Measurements from ENCODE around the gene GRIK4. TPM values are rescaled to one million over a fixed set of nuclear protein-coding genes. Genes with fewer than 3 reads are reported as not detected.

Gene GRIK4
- total RNA-seq, 1 donor from 2014 or later = not detected

- DNase-seq (ENCODE audit: missing footprints) (no peak), ATAC-seq (no peak)
- intact Hi-C loops (cut with DNase I) = no loop called here
These were observed 283.6 kb downstream of the GRIK4 start for GRCh38 chr11:120795185-120795584.

GRCh38 chr11:120797143-120797542 lies 285.6 kb downstream of the GRIK4 start:
- intact Hi-C loops (cut with DNase I) = no loop called here

GRCh38 chr11:120798854-120799253 lies 287.3 kb downstream of the GRIK4 start:
- intact Hi-C loops (cut with DNase I) = no loop called here
- DNase-seq (ENCODE audit: missing footprints) (no peak), ATAC-seq (no peak)

More at GRCh38 chr11:120797143-120797542, 285.6 kb downstream of the GRIK4 start:
- ATAC-seq = no peak
- DNase-seq (ENCODE audit: missing footprints) = no peak

- intact Hi-C loops (cut with DNase I) = no loop called here
- ATAC-seq (no peak), DNase-seq (ENCODE audit: missing footprints) (no peak)
These were observed 288.7 kb downstream of the GRIK4 start for GRCh38 chr11:120800206-120800605.

GRCh38 chr11:120801801-120802689 lies 290.5 kb downstream of the GRIK4 start:
- ATAC-seq = no peak
- intact Hi-C loops (cut with DNase I) = loop anchor here (2.0 kb wide), 1 partner anchor 291 kb away; the partner anchor contains the start of gene GRIK4
- DNase-seq (ENCODE audit: missing footprints) = no peak

GRCh38 chr11:120805960-120806555 lies 294.5 kb downstream of the GRIK4 start:
- no peak for DNase-seq (ENCODE audit: missing footprints)
- ATAC-seq = no peak
- intact Hi-C loops (cut with DNase I) = no loop called here

GRCh38 chr11:120807414-120808150 lies 296.0 kb downstream of the GRIK4 start:
- DNase-seq (ENCODE audit: missing footprints) = no peak
- ATAC-seq = no peak
- intact Hi-C loops (cut with DNase I) = no loop called here

GRCh38 chr11:120808616-120809050 lies 297.1 kb downstream of the GRIK4 start:
- no peak for ATAC-seq
- intact Hi-C loops (cut with DNase I) = no loop called here
- no peak for DNase-seq (ENCODE audit: missing footprints)

GRCh38 chr11:120810251-120810650 lies 298.7 kb downstream of the GRIK4 start:
- intact Hi-C loops (cut with DNase I) = no loop called here
- DNase-seq (ENCODE audit: missing footprints) (no peak), ATAC-seq (no peak)

- no peak for DNase-seq (ENCODE audit: missing footprints)
- intact Hi-C loops (cut with DNase I) = no loop called here
- ATAC-seq = no peak
These were observed 299.7 kb downstream of the GRIK4 start for GRCh38 chr11:120811199-120811598.

GRCh38 chr11:120811731-120812130 lies 300.2 kb downstream of the GRIK4 start:
- ATAC-seq = no peak
- DNase-seq (ENCODE audit: missing footprints) = no peak
- intact Hi-C loops (cut with DNase I) = no loop called here

- ATAC-seq = no peak
- intact Hi-C loops (cut with DNase I) = no loop called here
- DNase-seq (ENCODE audit: missing footprints) = no peak
These were observed 303.2 kb downstream of the GRIK4 start for GRCh38 chr11:120814531-120815318.

- intact Hi-C loops (cut with DNase I) = no loop called here
- ATAC-seq (no peak), DNase-seq (ENCODE audit: missing footprints) (no peak)
These were observed 304.0 kb downstream of the GRIK4 start for GRCh38 chr11:120815319-120816100.

- ATAC-seq (no peak), DNase-seq (ENCODE audit: missing footprints) (no peak)
- intact Hi-C loops (cut with DNase I) = no loop called here
These were observed 304.6 kb downstream of the GRIK4 start for GRCh38 chr11:120816176-120816575.

GRCh38 chr11:120816711-120817110 lies 305.2 kb downstream of the GRIK4 start:
- intact Hi-C loops (cut with DNase I) = no loop called here
- DNase-seq (ENCODE audit: missing footprints) (no peak), ATAC-seq (no peak)

- DNase-seq (ENCODE audit: missing footprints) (no peak), ATAC-seq (peak; percentile 64)
- intact Hi-C loops (cut with DNase I) = no loop called here
These were observed 305.6 kb downstream of the GRIK4 start for GRCh38 chr11:120817158-120817557.

GRCh38 chr11:120818097-120818496 lies 306.5 kb downstream of the GRIK4 start:
- no peak for ATAC-seq
- DNase-seq (ENCODE audit: missing footprints) = no peak
- intact Hi-C loops (cut with DNase I) = no loop called here

- ATAC-seq = no peak
- intact Hi-C loops (cut with DNase I) = no loop called here
- no peak for DNase-seq (ENCODE audit: missing footprints)
These were observed 307.5 kb downstream of the GRIK4 start for GRCh38 chr11:120819003-120819402.
